H54 (cell line): ENCODE data around the gene NCAM1.
"Not testable (repeated sequence)": the region's sequence is repeated elsewhere in the genome, so short reads cannot be mapped to it uniquely, and the experiment has no call there.

Source experiments
- DNase-seq: peaks from one replicate; pipeline ENCODE4 v3.0.0; 2011; ENCODE audit warnings: low spot score, mixed read lengths; ENCODE audit not compliant: insufficient read length
- FAIRE-seq: peaks from 3 replicates; lab custom pipeline; 2011; peaks lifted over from hg19 to GRCh38; lab: Jason Lieb, UNC
- POLR2A ChIP-seq: IDR thresholded peaks from 2 replicates; pipeline ENCODE4 v1.6.1; 2011; ENCODE audit warnings: low read depth, mild to moderate bottlenecking, low read length

The NCAM1 gene

GRCh38 chr11:113288286-113288863, 327.2 kb downstream of the NCAM1 start:
- FAIRE-seq (no peak), DNase-seq (no peak)

DNA sequence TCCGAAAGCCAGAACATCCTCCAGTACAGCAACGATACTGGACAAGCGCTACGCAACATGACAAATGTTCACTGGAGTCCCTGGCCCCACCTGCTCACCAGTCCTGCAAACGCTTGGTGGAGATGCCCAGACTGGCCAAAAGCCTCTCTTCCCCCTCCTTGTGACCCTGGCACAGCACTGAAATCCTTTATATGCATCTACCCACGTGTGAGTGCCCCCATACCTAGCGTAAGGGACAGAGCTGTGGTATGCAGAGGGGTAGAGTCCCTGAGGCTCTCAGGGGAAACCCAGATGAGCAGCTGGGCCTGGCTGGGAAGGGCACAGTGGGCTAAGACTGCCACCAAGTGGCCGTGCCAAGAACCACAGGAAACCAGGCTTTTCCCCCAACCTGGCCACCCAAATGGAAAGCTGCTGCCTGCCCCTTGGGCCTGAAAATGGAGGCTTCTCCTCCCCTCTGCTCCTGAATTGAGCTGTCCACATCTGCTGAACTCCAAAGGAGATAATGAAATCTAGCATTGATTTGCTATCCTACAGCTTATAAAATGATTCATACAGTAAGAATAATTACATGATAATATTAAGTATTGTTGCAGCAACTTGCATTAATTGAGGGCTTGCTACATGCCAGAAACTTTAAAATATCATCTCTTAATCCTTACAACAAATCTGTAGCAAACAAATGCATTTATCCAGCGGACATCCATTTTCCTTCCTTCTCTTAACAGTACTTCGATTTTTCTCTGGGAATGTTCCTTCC, 328.4 kb downstream of the NCAM1 start:
- no peak for FAIRE-seq
- peak; percentile 57 for DNase-seq
- no peak for TF ChIP-seq POLR2A

More at GRCh38 chr11:113288286-113288863, 327.2 kb downstream of the NCAM1 start:
- TF ChIP-seq POLR2A: no peak

- no peak for FAIRE-seq
- no peak for TF ChIP-seq POLR2A
- DNase-seq: no peak
Measured at GRCh38 chr11:113293936-113294335, 332.7 kb downstream of the NCAM1 start.

GRCh38 chr11:113295993-113296392, 334.8 kb downstream of the NCAM1 start:
- DNase-seq (no peak), FAIRE-seq (no peak)
- no peak for TF ChIP-seq POLR2A

DNA sequence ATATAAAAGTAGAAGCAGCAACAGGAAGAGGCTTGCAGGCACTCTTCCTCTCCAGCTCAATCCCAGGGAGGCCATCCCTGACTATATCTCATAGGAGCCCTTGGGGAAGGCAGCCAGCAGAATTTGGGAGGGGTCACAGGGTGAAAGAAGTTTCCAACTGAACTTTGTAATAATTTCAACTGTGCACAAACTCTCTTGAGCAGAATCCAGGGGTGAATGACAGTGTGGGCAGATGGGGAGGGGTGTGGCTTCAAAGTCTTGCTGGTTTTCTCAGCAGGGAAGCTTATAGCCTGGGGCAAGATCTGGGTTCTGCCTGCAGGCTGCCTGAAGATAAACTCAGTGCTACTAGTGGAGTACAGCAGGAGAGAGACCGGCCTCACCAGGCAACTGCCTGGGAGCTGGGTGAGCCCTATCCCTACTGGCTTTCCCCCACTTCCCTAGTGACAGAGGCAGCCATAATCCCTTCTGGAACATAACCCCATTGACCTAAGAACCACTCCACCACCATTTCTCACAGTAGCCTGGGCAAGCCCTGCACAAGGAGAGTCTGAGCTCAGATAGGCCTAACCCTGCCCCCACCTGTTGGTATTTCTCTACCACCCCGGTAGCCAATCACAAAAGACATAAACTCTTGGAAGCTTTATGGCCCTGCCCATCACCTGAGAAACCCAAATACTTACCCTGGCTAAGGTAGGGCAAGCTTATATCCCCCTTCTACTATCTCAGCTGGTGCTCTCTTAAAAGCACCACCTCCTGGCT, 335.4 kb downstream of the NCAM1 start:
- no peak for DNase-seq
- FAIRE-seq: peak; percentile 84
- no peak for TF ChIP-seq POLR2A

- not testable (repeated sequence) for FAIRE-seq, DNase-seq
Measured at GRCh38 chr11:113298496-113298895, 337.3 kb downstream of the NCAM1 start.

DNA sequence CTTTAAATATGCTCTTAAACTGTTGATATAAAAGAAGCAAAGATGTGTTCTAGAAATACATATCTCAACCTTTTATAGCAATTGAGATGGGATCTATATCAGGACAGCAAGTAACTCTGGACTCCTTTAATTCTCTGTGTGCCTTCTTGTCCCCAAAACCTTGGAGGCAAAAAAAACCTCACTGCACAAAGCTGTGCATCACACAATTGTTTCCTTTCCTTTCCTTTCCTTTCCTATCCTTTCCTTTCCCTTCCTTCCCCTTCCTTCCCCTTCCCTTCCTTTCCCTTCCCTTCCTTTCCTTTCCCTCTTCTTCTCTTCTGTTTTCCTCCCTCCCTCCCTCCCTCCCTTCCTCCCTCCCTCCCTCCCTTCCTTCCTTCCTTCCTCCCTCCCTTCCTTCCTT, 343.7 kb downstream of the NCAM1 start:
- TF ChIP-seq POLR2A: no peak
- FAIRE-seq: no peak

DNA sequence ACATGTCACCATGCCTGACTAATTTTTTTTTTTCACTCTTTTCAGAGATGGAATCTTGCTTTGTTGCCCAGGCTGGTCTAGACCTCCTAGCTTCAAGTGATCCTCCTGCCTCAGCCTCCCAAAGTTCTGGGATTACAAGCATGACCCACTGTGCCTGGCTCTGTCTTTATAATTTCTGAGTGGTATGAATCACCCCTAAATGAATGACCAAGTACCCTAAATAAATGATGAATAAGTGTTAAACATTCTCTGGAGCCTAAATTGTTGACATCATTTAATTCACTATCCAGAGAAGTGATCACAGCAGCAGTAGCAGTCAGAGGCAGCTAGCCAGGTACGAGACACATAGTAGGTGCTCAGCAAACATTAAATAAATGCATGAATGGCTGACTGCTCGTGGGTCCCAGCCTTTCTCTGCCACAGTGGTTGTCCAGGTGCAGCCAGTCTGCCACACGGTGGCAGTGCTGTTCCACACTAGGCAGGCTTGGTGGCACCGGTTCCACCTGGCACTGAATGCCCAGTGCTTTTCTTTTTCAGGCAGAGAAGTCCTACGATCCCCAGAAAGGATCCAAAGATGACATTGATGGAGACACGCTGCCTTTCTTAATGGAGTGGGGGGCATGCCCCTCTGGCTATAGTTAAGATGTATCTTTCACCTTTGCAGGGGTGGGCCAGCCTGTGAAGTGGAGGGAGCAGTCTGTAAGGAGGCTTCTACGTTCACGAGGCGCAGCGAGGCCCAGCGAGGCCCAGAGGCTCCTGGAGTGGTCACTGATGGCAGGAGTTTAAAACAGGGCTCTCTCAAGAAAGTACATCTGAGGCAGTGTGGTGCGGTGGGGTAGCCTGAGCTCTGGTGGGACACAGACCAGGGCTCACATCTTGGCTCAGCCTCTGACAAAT, 344.5 kb downstream of the NCAM1 start:
- DNase-seq: peak; percentile 44
- FAIRE-seq: peak; percentile 91
- TF ChIP-seq POLR2A: no peak

More for the DNA sequence above, 343.7 kb downstream of the NCAM1 start:
- DNase-seq: no peak

DNA sequence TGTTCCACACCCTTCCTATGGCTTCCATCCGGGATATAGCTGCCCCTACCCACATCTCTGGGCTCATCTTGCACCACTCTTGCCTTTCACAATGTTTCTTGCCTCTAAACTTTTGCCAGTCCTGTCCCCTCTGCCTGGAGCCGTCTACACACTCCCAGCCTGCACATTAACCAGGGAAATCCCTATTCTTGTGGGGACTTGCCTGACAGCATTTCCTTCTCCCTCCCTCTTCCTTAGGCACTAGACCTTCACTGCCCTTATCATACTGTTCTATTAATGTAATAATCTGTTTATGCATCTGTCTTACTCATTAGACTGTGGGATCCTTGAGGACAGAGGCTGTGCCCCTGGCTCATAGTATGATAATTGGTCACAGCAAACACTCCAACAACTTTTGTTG, 347.4 kb downstream of the NCAM1 start:
- FAIRE-seq (no peak), DNase-seq (no peak)
- TF ChIP-seq POLR2A: no peak

- no peak for FAIRE-seq
- TF ChIP-seq POLR2A: no peak
Measured at GRCh38 chr11:113311536-113311935, 350.3 kb downstream of the NCAM1 start.

GRCh38 chr11:113313601-113314000, 352.4 kb downstream of the NCAM1 start:
- no peak for DNase-seq
- TF ChIP-seq POLR2A: no peak

More at GRCh38 chr11:113311536-113311935, 350.3 kb downstream of the NCAM1 start:
- no peak for DNase-seq

DNA sequence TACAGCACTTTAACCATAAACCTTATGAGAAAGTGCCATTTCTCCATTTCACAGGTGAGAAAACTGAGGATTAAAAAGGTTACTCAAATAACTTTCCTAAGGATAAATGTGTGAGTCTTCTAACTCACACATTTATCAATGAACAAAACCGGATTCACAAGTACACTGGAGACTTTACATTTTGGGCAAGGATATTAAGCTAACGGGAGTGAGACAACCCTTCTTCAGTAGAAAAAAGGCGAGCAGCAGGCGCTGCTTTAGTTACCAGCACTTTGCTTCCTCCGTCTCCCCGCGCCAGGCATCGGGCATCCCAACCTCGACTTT, 352.8 kb downstream of the NCAM1 start:
- FAIRE-seq (no peak), DNase-seq (no peak)

More at GRCh38 chr11:113313601-113314000, 352.4 kb downstream of the NCAM1 start:
- FAIRE-seq: no peak

More for the DNA sequence above, 352.8 kb downstream of the NCAM1 start:
- no peak for TF ChIP-seq POLR2A
